GM12891 (cell line): ENCODE data around the gene APOBEC3F.
"Not testable (repeated sequence)": the region's sequence is repeated elsewhere in the genome, so short reads cannot be mapped to it uniquely, and the experiment has no call there.

Experiments
- DNase-seq: peaks from one replicate; pipeline ENCODE4 v3.0.0; 2011; ENCODE audit warnings: low spot score; ENCODE audit not compliant: insufficient read length
- FAIRE-seq: peaks from 2 replicates; lab custom pipeline; 2011; peaks lifted over from hg19 to GRCh38; lab: Jason Lieb, UNC
- PAX5 ChIP-seq: IDR thresholded peaks from 2 replicates; pipeline ENCODE4 v1.6.1; 2011; ENCODE audit warnings: low read length, moderate library complexity, mild to moderate bottlenecking; ENCODE audit not compliant: insufficient read depth, severe bottlenecking
- POLR2A ChIP-seq: IDR thresholded peaks from 2 replicates; pipeline ENCODE4 v1.6.1; 2011; ENCODE audit warnings: low read depth, low read length, control low read depth
- POLR2AphosphoS5 ChIP-seq: IDR thresholded peaks from 2 replicates; pipeline ENCODE4 v1.6.1; 2011; ENCODE audit warnings: low read depth, low read length, control low read depth
- POU2F2 ChIP-seq: IDR thresholded peaks from 2 replicates; pipeline ENCODE4 v1.6.1; 2011; ENCODE audit warnings: low read depth, mild to moderate bottlenecking, control low read depth, low read length, moderate library complexity
- SPI1 ChIP-seq: IDR thresholded peaks from 2 replicates; pipeline ENCODE4 v1.6.1; 2011; ENCODE audit warnings: low read depth, low read length, control low read depth
- TAF1 ChIP-seq: IDR thresholded peaks from 2 replicates; pipeline ENCODE4 v1.6.1; 2011; ENCODE audit warnings: low read depth, low read length, control low read depth

APOBEC3F gene

DNA sequence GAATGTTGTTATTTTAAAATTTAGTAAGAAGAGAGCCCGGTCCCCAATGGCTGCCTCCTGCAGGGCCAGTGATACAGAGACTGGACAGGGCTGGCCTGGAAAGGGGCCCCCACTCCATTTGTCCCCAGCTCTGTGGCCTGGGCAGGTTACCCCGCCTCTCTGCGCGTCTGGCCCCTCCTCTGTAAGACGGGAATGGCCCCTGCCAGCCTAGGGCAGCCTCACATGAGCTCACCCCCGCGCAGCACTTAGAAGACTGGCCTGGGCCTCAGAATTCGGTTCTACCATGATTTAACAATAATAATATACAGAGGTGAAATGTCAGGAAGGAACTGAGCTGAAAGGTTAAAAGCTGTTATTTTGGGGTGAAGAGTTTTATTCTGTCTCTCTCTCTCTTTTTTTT, 37.7 kb downstream of the APOBEC3F start:
- TF ChIP-seq TAF1 (no peak), SPI1 (no peak), POLR2A (no peak), POU2F2 (no peak), POLR2AphosphoS5 (no peak), PAX5 (no peak)
- no peak for FAIRE-seq
- no peak for DNase-seq

DNA sequence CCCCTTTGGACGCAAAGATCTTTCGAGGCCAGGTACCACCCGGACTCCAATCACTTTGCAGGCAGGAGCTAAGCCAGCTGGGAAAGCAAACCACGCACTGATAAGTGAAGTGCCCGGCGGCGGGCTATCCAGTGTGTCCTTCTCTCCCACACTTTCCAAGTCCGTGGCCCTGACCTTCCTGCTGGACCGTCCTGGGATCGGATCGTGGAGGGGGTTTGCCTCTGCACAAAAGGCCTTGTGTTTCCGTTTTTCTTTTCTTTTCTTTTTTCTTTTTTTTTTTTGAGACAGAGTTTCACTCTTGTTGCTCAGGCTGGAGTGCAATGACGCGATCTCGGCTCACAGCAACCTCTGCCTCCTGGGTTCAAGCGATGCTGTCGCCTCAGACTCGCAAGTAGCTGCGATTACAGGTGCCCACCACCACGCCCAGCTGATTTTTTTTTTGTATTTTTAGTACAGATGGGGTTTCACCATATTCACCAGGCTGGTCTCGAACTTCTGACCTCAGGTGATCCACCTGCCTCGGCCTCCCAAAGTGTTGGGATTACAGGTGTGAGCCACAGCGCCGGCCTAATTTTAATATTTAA, 38.5 kb downstream of the APOBEC3F start:
- FAIRE-seq, result peak; percentile 77

DNA sequence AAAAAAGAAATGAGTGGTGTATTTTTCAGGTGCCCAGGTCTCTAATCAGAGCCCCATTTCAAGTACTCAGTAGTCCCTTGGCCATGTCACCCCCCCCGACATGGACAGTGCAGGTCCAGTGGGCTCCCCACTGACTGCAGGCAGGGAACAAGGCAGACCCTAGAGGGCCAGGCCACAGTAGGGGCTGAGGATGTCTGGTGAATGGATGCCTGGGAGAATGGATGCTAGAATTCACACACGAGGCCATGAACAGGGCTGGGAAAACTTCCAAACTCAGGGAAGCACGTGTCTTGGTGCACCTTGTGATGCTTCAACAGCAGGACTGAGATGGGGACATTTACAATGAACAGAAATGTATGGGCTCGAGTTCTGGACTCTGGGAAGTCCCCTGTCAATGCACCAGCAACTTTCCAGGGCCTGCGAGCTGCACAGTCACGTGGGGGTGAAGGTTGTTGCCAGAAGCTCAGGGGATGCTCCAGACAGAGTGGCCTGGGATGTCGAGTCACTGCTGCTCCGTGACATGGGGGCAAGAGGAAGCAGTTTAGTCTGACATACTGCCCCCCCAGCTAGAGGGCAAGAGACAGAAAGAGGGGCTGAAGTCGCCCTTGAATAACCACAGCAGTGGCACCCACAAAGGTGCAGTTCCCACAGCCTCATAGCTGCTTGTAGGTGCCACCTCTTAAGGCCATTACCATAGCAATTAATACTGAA, 39.5 kb downstream of the APOBEC3F start:
- DNase-seq (no peak), FAIRE-seq (peak; percentile 89)
- TF ChIP-seq SPI1 (no peak), TAF1 (no peak), POU2F2 (no peak), PAX5 (no peak), POLR2A (no peak), POLR2AphosphoS5 (no peak)

More for the DNA sequence above, 38.5 kb downstream of the APOBEC3F start:
- not testable (repeated sequence) for DNase-seq

DNA sequence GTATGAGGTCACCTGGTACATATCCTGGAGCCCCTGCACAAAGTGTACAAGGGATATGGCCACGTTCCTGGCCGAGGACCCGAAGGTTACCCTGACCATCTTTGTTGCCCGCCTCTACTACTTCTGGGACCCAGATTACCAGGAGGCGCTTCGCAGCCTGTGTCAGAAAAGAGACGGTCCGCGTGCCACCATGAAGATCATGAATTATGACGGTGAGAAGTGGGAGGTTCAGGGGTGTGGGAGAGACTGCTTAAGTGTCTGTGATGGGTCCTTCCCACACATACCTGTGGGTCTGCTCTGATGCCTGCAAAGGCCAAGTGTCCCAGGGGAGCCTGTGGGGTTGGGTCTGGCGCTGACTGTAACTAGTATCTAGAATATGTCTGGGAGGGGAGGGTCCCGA, 40.4 kb downstream of the APOBEC3F start:
- TF ChIP-seq SPI1, result no peak
- TF ChIP-seq TAF1, result no peak
- no peak for TF ChIP-seq POLR2AphosphoS5
- no peak for TF ChIP-seq PAX5
- no peak for TF ChIP-seq POU2F2
- TF ChIP-seq POLR2A, result no peak
- FAIRE-seq (no peak), DNase-seq (no peak)

DNA sequence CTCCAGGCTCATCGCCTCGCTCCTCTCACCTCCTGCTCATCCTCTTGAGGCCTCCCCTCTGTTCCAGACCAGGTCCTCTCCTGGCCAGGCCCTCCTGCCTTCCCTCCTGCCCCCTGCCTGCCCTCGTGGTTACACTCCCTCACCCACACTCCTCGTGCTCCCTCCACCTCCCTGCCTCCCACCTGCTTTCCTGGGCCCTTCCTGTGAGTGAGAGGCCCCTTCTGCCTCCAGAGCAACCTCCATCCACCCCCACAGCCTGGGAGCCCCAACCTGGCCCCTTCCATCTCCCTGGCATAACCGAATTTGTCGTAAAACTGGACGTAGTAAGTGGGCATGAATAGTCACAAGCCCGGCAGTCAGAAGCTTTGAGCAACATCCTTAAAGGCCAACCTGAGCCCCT, 40.9 kb downstream of the APOBEC3F start:
- no peak for TF ChIP-seq POLR2AphosphoS5
- no peak for TF ChIP-seq POU2F2
- no peak for TF ChIP-seq SPI1
- TF ChIP-seq POLR2A, result no peak
- no peak for TF ChIP-seq TAF1
- TF ChIP-seq PAX5, result no peak
- FAIRE-seq (no peak), DNase-seq (no peak)

DNA sequence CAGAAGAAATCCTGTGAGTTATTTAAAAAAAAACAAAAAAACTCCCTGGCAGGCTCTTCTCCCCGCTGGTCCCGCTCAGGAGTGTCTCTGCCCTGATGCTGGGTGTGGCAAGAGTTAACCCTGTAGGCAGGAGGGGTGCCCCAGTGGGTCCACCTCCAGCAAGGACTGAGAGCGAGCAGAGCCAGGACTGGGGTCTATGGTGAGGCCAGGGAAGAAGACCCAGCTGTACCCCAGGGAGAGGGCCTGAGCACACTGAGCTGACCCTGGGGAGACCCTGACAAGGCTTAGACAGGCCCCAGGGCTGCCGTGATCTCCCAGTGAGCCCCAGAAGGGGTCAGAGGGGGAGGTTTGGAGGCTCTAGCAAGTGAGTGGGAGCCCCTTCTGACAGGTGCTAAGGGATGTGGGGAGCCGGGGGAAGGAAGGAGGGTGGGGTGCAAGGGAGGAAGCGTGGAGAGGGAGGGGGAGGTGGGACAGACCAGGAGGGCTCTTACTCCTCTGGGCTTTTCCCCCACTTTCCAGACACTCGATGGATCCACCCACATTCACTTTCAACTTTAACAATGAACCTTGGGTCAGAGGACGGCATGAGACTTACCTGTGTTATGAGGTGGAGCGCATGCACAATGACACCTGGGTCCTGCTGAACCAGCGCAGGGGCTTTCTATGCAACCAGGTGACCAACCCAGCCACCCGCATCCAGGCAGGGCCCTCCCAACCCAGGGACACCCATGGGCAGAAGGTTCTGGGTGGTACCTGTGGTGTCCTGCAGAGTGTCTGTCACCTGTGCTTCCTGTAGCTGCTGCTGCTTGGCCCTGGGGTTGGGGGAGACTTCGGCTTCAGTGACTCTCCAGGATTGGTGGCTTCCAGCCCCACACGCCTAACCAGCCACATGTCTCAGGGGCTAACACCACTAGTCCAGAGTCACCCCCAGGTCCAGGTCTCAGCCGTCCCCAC, 42.8 kb downstream of the APOBEC3F start:
- DNase-seq (no peak), FAIRE-seq (no peak)
- no peak for TF ChIP-seq POU2F2
- TF ChIP-seq PAX5, result no peak
- no peak for TF ChIP-seq POLR2AphosphoS5
- TF ChIP-seq SPI1, result no peak
- no peak for TF ChIP-seq POLR2A
- no peak for TF ChIP-seq TAF1

DNA sequence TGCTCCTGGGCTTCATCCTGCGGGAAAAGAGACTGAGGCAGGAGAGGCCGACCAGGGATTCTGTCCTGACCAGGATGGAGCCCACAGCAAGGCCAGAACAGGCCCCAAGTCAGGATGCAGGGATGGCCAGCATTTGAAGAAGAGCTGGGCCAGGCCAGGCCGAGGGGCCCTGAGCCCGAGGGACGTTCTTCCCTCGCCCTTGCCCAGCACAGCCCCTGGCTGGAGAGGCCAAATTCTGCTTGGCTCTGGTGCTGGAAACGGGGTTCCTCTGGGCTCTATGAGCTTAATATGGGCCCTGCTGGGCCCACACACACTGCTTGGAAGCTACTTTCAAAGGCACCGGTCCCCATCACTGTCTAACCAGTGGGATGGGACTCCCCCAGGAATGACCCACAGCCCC, 44.0 kb downstream of the APOBEC3F start:
- FAIRE-seq (no peak), DNase-seq (no peak)
- no peak for TF ChIP-seq POLR2A

DNA sequence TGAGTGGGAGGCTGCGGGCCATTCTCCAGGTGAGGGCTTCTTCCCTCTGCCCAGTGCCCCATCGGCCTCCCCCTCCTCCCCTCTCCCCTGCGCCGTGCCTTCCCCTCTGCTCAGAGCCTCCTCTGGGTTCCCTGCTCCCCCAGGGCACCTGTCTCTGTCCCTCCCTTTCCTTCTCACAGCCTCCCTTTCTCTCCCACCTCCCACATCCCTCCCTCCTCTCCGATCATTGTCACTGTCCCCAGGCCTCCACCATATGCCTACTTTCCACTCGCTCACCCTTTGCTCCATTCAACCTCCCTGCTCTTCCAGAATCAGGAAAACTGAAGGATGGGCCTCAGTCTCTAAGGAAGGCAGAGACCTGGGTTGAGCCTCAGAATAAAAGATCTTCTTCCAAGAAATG, 46.4 kb downstream of the APOBEC3F start:
- DNase-seq, result no peak
- FAIRE-seq, result no peak
- TF ChIP-seq PAX5 (no peak), TAF1 (no peak), SPI1 (no peak), POLR2A (no peak), POLR2AphosphoS5 (no peak), POU2F2 (no peak)

DNA sequence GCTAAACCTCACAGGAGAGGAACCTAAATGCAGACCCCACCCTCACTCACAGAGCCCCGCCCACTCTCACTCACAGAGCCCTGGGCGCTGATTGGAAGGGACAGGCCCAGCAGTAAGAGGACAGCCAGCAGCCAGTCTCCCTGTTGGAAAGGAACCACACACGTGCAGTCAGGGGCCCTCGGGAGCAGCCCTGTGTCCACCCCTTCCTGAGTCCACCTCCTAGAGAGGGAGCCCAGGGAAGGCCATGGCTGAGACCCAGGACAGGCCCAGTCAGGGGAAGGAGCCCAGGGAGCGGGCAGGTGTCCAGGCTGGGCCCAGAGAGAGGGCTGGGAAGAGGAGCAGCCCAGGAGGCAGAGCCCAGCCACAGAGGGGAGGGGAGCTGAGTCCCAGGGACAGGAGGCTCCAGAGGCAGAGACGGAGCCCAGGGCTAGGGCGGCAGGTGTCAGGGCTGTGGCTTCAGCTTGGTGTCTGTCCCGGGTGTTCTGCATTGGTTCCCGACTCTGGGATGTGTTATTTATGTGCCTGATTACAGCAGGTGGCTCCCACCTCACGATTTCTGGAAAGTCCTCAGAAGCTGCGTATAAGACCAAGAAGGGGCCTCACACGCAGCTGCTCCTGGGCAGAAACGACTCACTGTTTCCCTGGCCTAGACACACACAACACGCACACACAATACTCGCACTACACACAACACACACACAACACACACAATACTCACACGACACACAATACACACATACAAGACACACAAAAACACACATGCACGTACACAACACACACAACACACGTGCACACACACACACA, 47.4 kb downstream of the APOBEC3F start:
- DNase-seq (no peak), FAIRE-seq (peak; percentile 86)
- TF ChIP-seq POU2F2 (0 out of 2 replicates have a peak, but pooled peaks have one; percentile 18), TAF1 (no peak)
